CD4-positive, alpha-beta T cell treated with Interleukin-10 for 1 hour (primary cell): Measurements from ENCODE around the gene DZIP3.
"Not testable (repeated sequence)": the region's sequence is repeated elsewhere in the genome, so short reads cannot be mapped to it uniquely, and the experiment has no call there.

Experiments used
- DNase-seq: peaks from one replicate; pipeline ENCODE4 v3.0.0-alpha.2; 2020

Gene DZIP3

GRCh38 chr3:108599677-108600409 is 10.3 kb downstream of the DZIP3 start:
- no peak for DNase-seq

DNA sequence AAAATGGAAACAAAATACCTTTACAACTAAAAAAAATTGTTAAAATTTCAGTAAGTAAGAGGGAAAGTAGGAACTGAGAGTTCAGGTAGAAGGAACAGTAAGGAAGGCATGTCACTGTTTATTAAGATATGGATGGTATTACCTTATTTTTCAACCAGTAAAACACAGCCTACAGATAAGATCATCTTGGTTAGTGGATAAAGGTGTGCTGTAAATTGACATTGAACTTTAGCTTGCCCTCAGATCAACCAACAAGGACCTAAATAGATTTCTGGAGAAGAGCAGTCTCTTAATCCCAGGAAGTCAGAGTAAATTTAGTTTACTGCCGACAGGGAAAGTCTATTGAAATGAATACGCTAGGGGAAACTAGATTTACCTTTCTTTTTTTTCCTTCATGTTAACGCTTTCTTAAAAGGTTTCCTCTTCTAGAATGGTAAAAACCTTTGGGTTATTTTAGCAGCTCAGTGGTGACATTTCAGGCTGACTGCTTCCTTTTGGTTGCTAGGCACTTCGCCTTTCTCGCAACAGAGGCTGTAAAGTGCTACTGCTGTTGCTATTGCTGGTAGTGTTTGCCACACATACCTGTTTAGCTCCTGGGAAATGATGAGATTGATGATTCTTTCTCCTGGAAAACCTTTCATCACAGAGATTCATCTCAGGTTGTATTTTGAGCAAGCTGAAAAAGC is 12.9 kb downstream of the DZIP3 start:
- peak; percentile 66 for DNase-seq

GRCh38 chr3:108602935-108603294 is 13.4 kb downstream of the DZIP3 start:
- no peak for DNase-seq

DNA sequence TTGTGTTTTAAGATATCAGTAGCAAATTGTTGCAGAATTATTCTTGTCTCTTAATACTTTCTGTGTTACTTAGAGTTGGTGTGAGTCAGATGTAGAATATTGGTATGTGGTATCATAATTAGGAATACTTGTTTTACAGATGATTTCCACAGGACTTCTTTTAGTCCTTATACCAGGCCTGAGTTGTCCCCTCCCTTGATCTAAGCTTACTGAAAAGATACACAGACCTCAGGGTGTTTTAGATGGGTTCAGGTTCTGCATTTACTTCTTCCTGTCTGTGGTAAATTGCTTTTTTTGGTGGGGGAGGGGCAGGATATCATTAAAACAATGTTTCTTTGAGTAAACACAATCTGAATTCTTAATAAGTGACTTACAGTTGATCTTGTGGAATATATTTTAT is 14.2 kb downstream of the DZIP3 start:
- peak; percentile 68 for DNase-seq

DNA sequence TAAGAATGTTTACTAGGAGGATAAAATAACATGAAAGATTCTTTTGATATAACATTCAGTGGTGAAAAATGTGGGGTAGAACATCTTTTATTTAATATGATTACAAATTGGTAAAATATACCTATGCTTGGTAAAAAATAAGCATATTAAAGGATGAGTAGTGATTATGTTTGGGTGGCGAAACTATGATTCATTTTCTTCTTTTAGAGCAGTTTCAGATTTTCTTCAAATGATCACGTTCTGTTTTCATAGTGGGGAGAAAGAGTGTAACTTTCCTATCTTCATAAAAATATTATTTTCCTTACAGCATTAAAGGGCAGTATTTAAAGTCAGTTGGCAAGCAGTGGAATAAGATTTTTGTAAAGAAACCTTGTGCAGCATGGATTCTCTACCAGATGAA is 15.5 kb downstream of the DZIP3 start:
- DNase-seq: no peak

DNA sequence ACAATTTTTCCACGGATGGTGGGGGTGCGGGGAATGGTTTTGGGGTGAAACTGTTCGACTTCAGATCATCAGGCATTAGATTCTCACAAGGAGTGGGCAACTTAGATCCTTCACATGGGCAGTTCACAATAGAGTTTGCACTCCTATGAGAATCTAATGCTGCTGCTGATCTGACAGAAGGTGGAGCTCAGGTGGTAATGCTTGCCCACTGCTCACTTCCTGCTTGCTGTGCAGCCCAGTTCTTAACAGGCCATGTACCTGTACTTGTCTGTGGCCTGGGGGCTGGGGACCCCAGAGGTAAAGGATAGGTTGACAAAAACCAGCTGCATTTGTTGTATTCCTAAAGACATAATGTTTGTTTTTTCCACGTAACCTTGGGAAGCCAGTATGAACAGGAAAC is 16.0 kb downstream of the DZIP3 start:
- DNase-seq: peak; percentile 19

GRCh38 chr3:108608750-108609149 is 19.2 kb downstream of the DZIP3 start:
- DNase-seq: no peak

DNA sequence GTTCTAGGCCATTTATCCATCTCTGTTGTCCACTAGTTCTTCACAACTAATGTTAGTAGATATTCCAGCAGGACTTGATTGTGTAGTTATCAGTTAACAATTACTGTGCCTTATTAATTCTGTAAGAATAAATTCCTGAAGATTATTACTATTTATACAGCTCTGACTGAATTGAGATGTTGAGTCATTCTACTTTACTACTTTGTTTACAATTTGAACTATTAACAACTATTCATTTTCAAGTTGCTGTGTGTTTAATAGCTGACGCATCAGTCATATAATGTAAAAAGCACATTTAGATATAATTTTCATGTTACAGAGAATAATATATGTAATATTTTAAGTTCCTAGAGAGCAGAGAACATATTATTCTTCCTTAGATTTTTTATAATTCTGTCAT is 21.1 kb downstream of the DZIP3 start:
- no peak for DNase-seq

GRCh38 chr3:108616090-108616489 is 26.6 kb downstream of the DZIP3 start:
- DNase-seq: not testable (repeated sequence)

GRCh38 chr3:108620250-108620649 is 30.7 kb downstream of the DZIP3 start:
- DNase-seq: no peak

DNA sequence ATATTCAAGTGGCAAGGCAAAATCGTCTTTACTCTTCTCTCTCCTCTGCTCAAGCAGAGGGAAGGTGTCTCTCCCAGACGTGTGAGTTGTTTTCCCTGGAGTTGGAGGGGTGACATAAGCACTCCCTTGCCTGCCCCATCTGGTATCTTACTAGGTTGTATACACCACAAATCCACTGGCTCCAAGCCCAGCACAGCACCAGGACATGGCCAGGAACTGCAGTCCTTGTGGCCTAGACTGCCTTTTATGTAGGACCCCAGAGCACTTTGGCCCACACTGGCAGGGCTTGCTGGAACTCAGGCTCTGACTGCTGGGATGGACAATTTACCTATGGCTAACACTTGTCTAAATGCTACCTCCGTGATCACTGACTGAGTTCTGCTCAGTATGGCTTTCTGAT is 34.0 kb downstream of the DZIP3 start:
- DNase-seq: no peak

DNA sequence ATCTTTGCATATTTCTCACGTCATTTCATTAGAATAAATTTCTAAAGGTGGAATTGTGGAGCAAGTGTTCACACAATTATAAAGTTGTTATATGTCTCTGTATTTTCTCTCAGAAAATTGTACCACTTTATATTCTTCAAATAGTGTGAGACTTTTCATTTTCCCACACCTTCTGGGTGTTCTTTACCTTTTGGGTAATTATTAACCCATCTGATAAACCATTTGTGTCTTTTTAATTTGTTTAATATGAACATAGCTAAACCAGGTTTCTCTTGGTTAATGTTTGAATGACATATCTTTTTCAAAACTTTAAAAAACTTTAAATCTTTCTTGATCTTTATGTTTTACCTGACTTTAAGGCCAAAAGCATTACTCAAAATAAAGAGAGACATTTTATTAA is 40.5 kb downstream of the DZIP3 start:
- DNase-seq: no peak

DNA sequence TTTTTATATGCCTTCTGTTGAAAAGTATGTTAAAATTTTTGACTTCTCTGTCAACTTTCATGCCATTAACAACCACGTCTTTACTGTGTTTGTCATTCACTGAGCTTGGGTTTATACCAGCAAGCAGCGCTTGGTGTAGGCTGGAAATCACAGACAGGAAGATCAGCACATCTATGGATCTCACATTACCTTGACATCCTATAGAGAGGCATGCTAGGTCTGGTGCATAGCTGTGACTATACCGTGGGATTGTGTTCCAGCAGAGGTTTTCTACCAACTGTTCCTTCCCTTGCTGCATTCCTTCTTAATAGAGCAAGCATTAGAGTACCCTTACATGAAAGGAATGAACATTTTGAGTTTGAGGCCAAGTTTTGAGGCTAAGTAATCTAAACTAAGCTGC is 53.0 kb downstream of the DZIP3 start:
- no peak for DNase-seq

DNA sequence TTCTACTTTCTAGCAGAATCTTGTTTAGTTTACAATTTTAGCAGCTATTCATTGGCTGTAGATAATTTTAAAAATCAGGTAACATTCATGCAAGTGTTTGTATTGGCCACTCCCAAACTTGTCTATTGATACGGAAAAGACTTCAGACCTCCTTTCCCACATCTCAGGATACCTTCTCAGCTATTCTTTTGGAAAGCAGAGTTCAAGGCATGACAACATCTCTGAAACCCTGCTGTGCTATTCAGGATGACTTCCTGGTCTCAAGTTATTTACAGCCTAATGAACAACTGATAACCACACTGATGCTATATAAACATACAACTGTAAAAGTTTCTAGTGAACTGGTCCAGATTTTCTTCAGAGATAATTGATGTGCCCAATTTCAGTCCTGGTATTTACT is 55.8 kb downstream of the DZIP3 start:
- no peak for DNase-seq

- not testable (repeated sequence) for DNase-seq
These were observed 66.1 kb downstream of the DZIP3 start for GRCh38 chr3:108655664-108656063.

DNA sequence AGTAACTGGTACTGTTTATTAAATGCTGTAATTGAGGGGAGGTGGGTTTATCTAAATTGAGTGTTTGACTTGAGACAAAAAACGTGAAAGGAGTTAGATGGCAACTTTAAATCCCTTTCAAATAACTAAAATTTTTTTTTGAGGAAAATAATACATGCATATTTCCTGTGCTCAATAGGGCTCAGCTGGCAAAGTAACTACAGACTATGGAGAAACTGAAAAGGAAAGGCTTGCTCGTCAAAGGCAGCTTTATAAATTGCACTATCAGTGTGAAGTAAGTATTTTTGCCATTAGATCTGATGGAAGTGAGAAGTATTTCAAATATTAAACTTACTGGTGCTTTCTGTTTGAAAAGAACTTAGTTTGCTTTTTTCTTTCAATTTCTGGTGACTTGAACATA is 72.2 kb downstream of the DZIP3 start:
- no peak for DNase-seq

DNA sequence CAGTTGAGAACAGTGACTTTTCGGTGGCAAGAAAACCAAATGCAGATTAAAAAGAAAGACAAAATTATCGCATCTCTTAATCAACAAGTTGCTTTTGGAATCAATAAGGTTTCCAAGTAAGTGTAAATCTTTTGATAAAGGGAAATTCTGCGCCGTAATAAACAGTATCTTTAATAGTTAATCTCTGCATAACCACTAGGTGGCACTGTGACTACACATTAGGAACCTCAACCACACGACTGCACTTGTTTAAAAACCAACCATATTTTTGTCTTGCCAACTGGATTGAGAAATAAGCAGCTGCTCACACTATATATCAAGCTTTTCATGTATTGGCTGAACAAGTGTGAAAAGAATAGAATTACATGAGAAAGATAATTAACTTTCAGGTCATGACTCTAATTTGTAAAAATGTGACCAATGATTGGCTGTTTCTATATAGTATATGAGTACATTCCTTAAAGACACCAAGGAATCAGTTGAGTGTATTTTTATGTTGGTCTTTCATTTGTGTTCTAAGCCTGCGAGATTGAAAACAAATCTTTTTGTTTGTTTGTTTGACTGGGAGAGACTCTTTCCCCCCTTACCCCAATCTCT is 72.7 kb downstream of the DZIP3 start:
- DNase-seq: peak; percentile 79

GRCh38 chr3:108664266-108664665 is 74.7 kb downstream of the DZIP3 start:
- no peak for DNase-seq

DNA sequence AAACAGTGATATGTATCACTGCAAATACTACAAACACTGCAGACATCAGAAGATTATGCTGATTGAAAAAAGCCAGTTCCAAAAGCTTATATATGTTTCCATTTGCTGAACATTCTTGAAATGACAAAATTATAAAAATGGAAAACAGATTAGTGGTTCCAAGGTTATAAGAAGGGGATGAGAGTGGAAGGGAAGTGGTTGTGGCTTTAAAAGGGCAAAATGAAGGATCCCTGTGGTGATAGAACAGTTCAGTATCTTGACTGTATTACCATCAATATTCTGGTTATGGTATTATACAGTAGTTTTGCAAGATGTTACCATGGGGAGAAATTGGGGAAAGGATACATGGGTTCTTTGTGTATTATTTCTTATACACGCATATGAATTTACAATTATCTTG is 77.8 kb downstream of the DZIP3 start:
- DNase-seq: no peak

DNA sequence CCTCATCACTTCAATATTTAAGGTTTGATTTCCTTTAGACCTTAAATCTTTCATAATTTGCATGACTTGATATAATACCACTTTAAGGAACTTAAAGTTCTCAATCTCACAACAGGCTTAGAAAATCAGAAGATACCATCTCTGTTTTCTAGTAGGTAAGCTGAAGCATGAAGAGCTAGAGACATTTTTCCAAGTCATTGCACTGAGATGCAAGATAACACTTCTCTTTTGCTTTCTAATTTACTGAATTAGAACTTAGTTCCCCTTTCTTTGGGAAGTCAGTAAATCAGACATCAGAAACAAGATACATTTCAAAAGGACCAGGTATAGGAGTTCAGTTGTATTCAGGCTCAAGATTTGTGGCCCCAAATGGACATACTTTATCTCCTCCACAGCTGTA is 79.7 kb downstream of the DZIP3 start:
- no peak for DNase-seq

DNA sequence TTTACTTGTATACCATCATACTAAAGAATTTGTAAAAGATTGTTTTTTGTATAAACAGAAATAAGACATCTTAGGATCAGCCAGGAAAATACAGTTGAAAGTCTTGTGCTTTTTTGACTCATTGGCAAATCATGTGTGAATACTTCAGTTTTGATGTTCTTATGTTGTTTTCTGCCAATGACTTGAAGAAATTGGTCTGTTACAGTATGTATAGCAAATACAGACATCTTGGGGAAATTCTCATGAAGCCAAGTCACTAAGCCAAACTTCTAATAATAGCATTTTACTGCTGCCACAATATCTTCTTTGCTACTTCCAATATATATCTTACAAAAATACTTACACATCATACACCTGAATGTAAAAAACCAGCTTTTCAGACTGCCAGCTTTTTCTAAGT is 83.2 kb downstream of the DZIP3 start:
- no peak for DNase-seq

GRCh38 chr3:108673988-108674661 is 84.6 kb downstream of the DZIP3 start:
- no peak for DNase-seq

DNA sequence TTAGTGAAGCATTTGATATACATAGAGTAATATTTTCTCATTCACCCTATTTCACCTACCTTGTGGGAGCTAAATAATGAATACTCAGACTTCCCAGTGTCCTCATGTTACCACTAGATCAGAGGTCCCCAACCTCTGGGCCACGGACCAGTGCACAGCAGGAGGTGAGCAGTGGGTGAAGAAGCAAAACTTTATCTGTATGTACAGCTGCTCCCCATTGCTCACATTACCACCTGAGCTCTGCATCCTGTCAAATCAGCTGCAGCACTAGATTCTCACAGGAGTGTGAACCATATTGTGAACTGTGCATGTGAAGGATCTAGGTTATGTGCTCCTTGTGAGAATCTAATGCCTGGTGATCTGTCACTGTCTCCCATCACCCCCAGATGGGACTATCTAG is 88.3 kb downstream of the DZIP3 start:
- DNase-seq: no peak

GRCh38 chr3:108692286-108692685 is 102.8 kb downstream of the DZIP3 start:
- not testable (repeated sequence) for DNase-seq
